ENCODE data around the gene APOLD1. TPM values are rescaled to one million over a fixed set of nuclear protein-coding genes. Genes with fewer than 3 reads are reported as not detected.
"Not testable (repeated sequence)": the region's sequence is repeated elsewhere in the genome, so short reads cannot be mapped to it uniquely, and the experiment has no call there.

Gene APOLD1
- polyA plus RNA-seq, 4 donors, result 8.4 to 14.9 (median 12.4) TPM

DNA sequence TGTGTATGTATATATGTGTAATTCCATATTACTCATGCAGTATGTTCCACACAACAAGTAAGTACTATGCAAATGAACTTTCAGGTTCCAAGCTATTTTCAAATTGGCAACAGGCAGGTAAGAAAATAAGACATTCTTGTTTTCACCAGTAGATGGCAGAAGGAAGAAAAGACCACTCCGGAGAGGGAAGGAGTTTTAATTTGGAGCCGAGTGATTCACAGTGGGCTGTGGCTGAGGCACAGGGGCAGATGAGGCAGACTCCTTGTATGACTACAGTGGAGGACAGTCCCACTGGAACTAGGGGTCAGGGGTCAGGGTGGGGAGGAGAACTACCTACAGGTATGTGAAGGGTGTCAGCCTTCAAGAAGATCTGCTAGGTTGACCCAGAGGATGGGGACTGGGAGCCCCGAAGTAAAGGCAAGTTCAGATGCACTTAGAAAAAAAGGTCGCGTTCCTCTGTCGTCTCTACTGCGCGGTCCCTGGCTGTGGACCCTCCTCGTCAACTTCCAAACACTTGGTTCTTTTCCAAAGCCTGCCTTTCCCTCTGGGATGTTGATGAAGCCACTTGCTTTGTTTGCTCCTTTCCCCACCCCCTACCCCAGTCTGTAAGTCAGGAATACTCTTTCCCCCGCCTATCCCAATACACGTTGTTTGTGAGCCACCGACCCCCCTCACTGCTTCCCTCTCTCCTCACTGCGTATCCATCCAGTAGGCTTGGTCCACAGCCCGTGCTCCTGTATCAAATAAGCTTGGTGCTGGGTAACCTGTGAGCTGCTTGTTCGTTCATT is 51.8 kb downstream of the APOLD1 start:
- peak in 2 of 4 donors; percentile 20 to 36 for DNase-seq (ENCODE audit: low read depth in 4 of 4, low spot score in 3 of 4)

DNA sequence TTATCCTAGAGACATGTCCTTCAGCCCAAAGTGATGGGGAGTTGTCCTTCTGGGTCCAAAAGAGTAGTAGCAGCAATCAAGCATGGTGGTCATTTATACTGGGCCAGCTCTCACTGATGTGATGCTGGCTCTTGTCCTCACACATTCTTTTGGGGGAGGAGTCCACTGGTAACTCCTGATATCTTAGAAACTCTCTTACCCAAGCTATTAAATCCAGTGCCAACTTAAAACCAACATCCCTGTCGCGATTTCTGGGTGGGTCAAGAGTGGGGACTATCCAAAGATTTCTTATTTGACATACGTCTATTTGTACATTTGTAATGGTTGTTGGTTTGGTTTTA is 52.3 kb downstream of the APOLD1 start:
- no peak for DNase-seq (ENCODE audit: low read depth in 4 of 4, low spot score in 3 of 4)

DNA sequence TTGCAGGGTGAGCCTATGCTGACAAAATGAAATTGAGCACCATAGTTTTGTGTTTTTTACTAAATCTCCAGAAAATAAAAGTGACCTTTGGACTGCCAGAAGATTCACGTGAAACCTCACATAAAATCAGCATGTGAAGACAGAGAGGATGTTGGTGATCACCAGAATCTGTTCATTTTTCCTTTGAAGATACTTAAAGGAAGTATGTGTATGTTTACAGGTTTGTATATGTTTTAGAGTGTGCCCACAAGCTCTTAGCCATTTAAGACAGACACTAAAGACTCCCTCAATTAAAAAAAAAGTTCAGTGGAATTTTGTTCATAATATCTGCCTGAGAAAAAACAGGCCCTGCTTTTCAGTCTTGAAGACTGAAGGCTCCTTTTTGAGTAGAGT is 53.5 kb downstream of the APOLD1 start:
- DNase-seq (ENCODE audit: low read depth in 4 of 4, low spot score in 3 of 4), result no peak

DNA sequence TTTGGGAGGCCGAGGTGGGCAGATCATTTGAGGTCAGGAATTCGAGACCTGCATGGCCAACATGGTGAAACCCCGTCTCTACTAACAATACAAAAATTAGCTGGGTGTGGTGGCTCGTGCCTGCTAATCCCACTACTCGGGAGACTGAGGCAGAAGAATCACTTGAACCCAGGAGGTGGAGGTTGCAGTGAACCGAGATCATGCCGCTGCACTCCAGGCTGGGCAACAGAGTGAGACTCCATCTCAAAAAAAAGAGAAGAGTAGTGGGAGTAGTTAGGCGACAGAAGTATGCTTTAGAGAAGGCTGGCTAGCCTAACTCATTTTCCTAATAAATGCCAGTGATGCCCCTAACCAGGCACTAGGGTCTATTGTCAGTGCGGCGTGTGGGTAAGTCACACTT is 54.0 kb downstream of the APOLD1 start:
- DNase-seq (ENCODE audit: low read depth in 4 of 4, low spot score in 3 of 4), result not testable (repeated sequence)

DNA sequence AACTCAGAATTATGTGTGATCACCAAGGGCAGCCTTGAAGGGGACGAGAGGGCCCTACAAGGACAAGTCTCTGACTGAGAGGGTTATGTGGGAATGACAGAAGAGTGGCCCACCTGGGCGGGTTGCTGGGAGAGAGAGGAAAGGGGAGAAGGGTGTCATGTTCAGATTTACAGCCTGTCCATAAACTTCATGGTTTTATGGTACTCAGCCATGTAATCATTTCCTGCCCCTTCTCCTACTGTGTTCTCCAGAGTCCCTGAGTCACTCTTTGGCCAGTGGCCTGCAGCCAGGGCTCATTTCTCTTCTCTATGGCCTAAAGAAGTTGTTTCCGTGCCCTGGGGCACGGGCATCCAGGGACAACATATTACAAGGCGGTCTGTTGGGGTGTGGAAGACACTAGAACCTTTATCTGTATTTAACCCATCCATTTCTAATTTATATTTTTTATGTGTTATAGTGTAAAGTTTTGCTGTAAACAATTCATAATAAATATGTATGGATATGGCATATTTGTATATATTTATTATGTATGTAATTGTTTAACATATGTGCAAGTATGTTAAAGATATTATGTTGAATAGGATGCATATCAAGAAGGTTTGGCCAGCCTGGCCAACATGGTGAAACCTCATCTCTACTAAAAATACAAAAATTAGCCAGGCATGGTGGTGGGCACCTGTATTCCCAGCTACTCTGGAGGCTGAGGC is 54.6 kb downstream of the APOLD1 start:
- DNase-seq (ENCODE audit: low read depth in 4 of 4, low spot score in 3 of 4), result no peak

DNA sequence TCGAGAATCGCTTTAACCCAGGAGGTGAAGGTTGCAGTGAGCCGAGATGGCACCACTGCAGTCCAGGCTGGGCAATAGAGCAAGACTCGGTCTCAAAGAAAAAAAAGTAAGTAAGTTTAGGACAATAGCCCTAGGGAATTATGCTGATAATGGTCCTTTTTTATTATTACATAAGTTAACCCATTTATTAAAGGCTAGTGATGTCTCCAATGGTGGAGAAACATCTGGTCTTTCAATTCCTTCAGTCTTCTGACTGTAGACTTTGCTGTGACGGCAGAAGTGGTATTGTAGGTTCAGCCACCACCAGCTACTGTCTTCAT is 55.1 kb downstream of the APOLD1 start:
- no peak for DNase-seq (ENCODE audit: low read depth in 4 of 4, low spot score in 3 of 4)

Other genes with a start within 250 kb of the APOLD1 start
- gene DUSP16, start 222.8 kb upstream of the APOLD1 start, polyA plus RNA-seq (ENCODE audit: insufficient read length in 4 of 4), result 10 to 100 TPM; 25.4 to 33.9 (median 29.5) TPM
- gene CREBL2, start 173.8 kb upstream of the APOLD1 start, polyA plus RNA-seq (ENCODE audit: insufficient read length in 4 of 4), result 10 to 100 TPM; 26.5 to 39.2 (median 35.4) TPM
- gene GPR19, start 89.5 kb upstream of the APOLD1 start, polyA plus RNA-seq (ENCODE audit: insufficient read length in 4 of 4), result 1 to 10 TPM in 3 of 4 donors, under 1 TPM in 1; 0.79 to 1.6 (median 1.3) TPM
- gene CDKN1B, start 68.3 kb upstream of the APOLD1 start, polyA plus RNA-seq (ENCODE audit: insufficient read length in 4 of 4), result 10 to 100 TPM; 59.1 to 80.7 (median 68.4) TPM
- gene DDX47, start 27.7 kb downstream of the APOLD1 start, polyA plus RNA-seq (ENCODE audit: insufficient read length in 4 of 4), result 10 to 100 TPM; 68.5 to 82.5 (median 77.5) TPM
- gene GPRC5A, start 105.9 kb downstream of the APOLD1 start, polyA plus RNA-seq (ENCODE audit: insufficient read length in 4 of 4), result 10 to 100 TPM in 1 of 4 donors, 1 to 10 TPM in 3; 7.0 to 12.4 (median 7.9) TPM
- gene GPRC5D, start 166.5 kb downstream of the APOLD1 start, polyA plus RNA-seq (ENCODE audit: insufficient read length in 4 of 4), result 1 to 10 TPM in 1 of 4 donors, under 1 TPM in 3; 0.33 to 1.1 (median 0.62) TPM
- 10 to 100 TPM; 71.2 to 74.1 (median 72.9) TPM for gene HEBP1, start 214.6 kb downstream of the APOLD1 start, polyA plus RNA-seq (ENCODE audit: insufficient read length in 4 of 4)

Measured in left renal pelvis (tissue), 4 donors.